Neural progenitor cell (in vitro differentiated cells): Measurements from ENCODE around the gene FUNDC2.

Experiments
- CTCF ChIP-seq: fragments of 200-600 bp; sonication (generic); IDR thresholded peaks from 2 replicates; pipeline ENCODE4 v1.5.1; 2017; ENCODE audit warnings: antibody characterized with exemption, mild to moderate bottlenecking
- EZH2 ChIP-seq: fragments of 200-600 bp; sonication (generic); IDR thresholded peaks from 2 replicates; pipeline ENCODE4 v1.6.1; 2017; ENCODE audit warnings: antibody characterized with exemption, mild to moderate bottlenecking, moderate library complexity

- TF ChIP-seq CTCF (no peak), EZH2 (no peak)
These were observed 35.2 kb upstream of the FUNDC2 start for GRCh38 chrX:154991476-154991875.
